ENCODE data around the gene NBEAL2.
"Not testable (repeated sequence)": the region's sequence is repeated elsewhere in the genome, so short reads cannot be mapped to it uniquely, and the experiment has no call there.

Gene NBEAL2

GRCh38 chr3:46955801-46956259 is 23.6 kb upstream of the NBEAL2 start:
- H3K4me1 ChIP-seq (ENCODE audit: control insufficient read depth in 1 of 2, insufficient read depth in 2 of 2, low read length in 2 of 2) = peaks cover 30 to 60% of the 10 kb centered on the region in 2 donors
- no peaks in the 10 kb centered on the region for H3K27me3 ChIP-seq (ENCODE audit: low read depth, low read length)
- no peaks in the 10 kb centered on the region for H3K9me3 ChIP-seq (ENCODE audit: control insufficient read depth in 1 of 2, low read length in 2 of 2)
- H3K36me3 ChIP-seq (ENCODE audit: control insufficient read depth in 1 of 2, insufficient read depth in 2 of 2, low read length in 2 of 2) = no peaks in the 10 kb centered on the region
- H3K27ac ChIP-seq (ENCODE audit: low read length) = no peak overlapping the region
- H3K4me3 ChIP-seq (ENCODE audit: low read depth in 1 of 2, low read length in 2 of 2) = no peak overlapping the region

DNA sequence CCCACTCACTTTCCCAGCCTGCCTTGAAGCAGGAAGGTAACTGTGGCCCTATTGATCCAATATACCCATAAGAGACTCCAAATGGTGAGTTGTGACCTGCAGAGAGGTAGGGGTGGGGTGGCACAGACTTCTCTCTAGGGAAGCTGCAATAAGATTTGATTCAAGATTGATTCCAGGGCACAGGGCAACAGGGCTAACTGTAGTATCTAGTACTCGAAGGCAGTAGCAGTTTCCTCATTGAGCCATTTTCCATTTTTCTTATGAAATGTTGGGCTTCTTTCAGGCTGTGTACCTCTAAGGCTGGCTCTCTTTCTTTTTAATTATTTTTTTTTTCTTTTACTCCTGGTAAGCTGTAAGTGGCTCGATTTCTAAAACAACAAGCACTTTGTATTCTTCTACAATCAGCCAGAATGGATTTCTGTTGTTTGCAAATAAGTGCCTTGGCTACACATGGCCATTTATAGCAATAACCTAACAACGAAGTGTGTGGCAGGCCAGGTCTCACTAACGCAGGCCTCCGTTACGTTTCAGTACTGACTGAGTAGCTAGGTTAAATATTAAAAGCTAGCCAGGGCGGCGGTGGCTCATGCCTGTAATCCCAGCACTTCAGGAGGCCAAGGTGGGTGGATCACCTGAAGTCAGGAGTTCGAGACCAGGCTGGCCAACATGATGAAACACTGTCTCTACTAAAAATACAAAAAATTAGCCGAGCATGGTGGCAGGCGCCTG is 22.2 kb upstream of the NBEAL2 start:
- H3K36me3 ChIP-seq (ENCODE audit: control insufficient read depth in 1 of 2, insufficient read depth in 2 of 2, low read length in 2 of 2) = no peaks in the 10 kb centered on the region
- no peak overlapping the region for H3K4me3 ChIP-seq (ENCODE audit: low read depth in 1 of 2, low read length in 2 of 2)
- H3K27me3 ChIP-seq (ENCODE audit: low read depth, low read length) = no peaks in the 10 kb centered on the region
- no peak overlapping the region for H3K27ac ChIP-seq (ENCODE audit: low read length)
- H3K4me1 ChIP-seq (ENCODE audit: control insufficient read depth in 1 of 2, insufficient read depth in 2 of 2, low read length in 2 of 2) = peaks cover 39 to 67% of the 10 kb centered on the region in 2 donors
- H3K9me3 ChIP-seq (ENCODE audit: control insufficient read depth in 1 of 2, low read length in 2 of 2) = no peaks in the 10 kb centered on the region

DNA sequence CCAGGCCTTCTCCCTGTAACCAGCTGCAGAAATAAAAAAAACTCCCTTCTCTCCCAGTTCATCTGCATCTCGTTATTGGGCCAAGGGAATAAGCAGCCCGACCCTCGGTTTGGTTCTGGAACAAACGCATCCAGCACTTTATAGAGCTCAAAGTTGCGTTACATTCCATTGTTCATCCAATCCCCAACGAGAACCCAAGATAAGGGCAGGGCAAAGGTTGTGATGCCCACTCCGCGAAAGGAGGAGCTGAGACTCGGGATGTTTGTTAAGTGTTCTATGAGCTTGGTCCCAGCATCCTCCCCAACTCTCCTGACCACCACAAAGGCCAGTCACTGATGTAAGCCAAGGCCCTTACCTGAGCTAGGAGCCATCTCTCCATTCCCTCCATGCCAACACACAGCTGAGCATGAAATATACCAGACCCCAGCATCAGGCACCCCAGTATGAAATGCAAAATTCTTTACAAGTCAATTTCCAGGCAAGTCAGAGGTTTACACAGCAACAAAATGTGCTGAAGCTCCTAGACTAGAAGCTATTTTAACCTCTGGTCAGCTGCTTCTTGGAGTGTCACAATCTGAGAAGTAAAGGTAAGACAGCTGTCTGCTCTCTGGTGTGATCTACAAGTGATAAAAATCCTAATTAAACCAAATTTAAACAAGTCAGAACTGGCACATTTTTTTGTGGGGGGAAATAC is 20.9 kb upstream of the NBEAL2 start:
- Histone ChIP-seq H3K27ac (ENCODE audit: low read length) (peak overlapping the region; percentile 47), H3K9me3 (ENCODE audit: control insufficient read depth in 1 of 2, low read length in 2 of 2) (no peaks in the 10 kb centered on the region), H3K4me3 (ENCODE audit: low read depth in 1 of 2, low read length in 2 of 2) (no peak overlapping the region), H3K27me3 (ENCODE audit: low read depth, low read length) (no peaks in the 10 kb centered on the region), H3K4me1 (ENCODE audit: control insufficient read depth in 1 of 2, insufficient read depth in 2 of 2, low read length in 2 of 2) (peaks cover 39 to 55% of the 10 kb centered on the region in 2 donors), H3K36me3 (ENCODE audit: control insufficient read depth in 1 of 2, insufficient read depth in 2 of 2, low read length in 2 of 2) (no peaks in the 10 kb centered on the region)

- Histone ChIP-seq H3K27ac (ENCODE audit: low read length) (peak overlapping the region; percentile 47), H3K9me3 (ENCODE audit: control insufficient read depth in 1 of 2, low read length in 2 of 2) (no peaks in the 10 kb centered on the region), H3K36me3 (ENCODE audit: control insufficient read depth in 1 of 2, insufficient read depth in 2 of 2, low read length in 2 of 2) (no peaks in the 10 kb centered on the region), H3K4me1 (ENCODE audit: control insufficient read depth in 1 of 2, insufficient read depth in 2 of 2, low read length in 2 of 2) (peaks cover 39 to 55% of the 10 kb centered on the region in 2 donors), H3K27me3 (ENCODE audit: low read depth, low read length) (no peaks in the 10 kb centered on the region), H3K4me3 (ENCODE audit: low read depth in 1 of 2, low read length in 2 of 2) (no peak overlapping the region)
Observed at GRCh38 chr3:46959161-46959511, 20.3 kb upstream of the NBEAL2 start.

DNA sequence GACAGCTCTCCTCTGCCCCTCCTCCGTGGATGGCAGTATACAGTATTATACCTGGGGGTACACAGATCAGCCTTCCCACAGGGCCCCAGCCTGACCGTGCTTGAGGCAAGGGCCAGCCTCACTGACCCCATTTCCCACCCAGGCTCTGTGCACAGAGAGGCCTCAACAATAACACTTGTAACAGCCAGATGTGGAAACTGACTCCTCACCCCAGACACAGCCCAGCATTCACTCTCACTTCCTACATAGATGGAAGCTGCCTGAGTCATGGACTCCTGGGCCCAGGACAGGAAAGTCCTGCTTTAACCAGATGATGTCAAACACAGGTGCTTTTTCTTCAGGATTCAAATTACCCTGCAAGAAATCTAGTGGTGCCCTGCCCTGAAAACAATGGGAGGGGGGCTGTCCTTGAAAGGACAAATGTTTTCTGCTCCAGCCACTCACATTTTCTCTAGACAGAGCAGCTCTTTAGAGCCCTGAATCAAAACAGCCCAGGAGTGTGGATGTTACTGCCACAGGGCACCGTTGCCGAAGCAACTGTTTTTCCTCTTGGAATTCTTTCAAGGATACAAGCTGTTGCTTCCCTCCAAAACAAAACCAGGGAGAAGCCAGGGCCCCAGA is 19.3 kb upstream of the NBEAL2 start:
- peaks cover 39 to 56% of the 10 kb centered on the region in 2 donors for H3K4me1 ChIP-seq (ENCODE audit: control insufficient read depth in 1 of 2, insufficient read depth in 2 of 2, low read length in 2 of 2)

GRCh38 chr3:46960835-46961234 is 18.6 kb upstream of the NBEAL2 start:
- peaks cover 37 to 51% of the 10 kb centered on the region in 2 donors for H3K4me1 ChIP-seq (ENCODE audit: control insufficient read depth in 1 of 2, insufficient read depth in 2 of 2, low read length in 2 of 2)
- H3K27ac ChIP-seq (ENCODE audit: low read length) = peak overlapping the region; percentile 47
- no peaks in the 10 kb centered on the region for H3K27me3 ChIP-seq (ENCODE audit: low read depth, low read length)
- no peak overlapping the region for H3K4me3 ChIP-seq (ENCODE audit: low read depth in 1 of 2, low read length in 2 of 2)
- no peaks in the 10 kb centered on the region for H3K36me3 ChIP-seq (ENCODE audit: control insufficient read depth in 1 of 2, insufficient read depth in 2 of 2, low read length in 2 of 2)
- H3K9me3 ChIP-seq (ENCODE audit: control insufficient read depth in 1 of 2, low read length in 2 of 2) = no peaks in the 10 kb centered on the region

More for the DNA sequence above, 19.3 kb upstream of the NBEAL2 start:
- no peaks in the 10 kb centered on the region for H3K9me3 ChIP-seq (ENCODE audit: control insufficient read depth in 1 of 2, low read length in 2 of 2)
- no peaks in the 10 kb centered on the region for H3K27me3 ChIP-seq (ENCODE audit: low read depth, low read length)
- no peaks in the 10 kb centered on the region for H3K36me3 ChIP-seq (ENCODE audit: control insufficient read depth in 1 of 2, insufficient read depth in 2 of 2, low read length in 2 of 2)
- no peak overlapping the region for H3K4me3 ChIP-seq (ENCODE audit: low read depth in 1 of 2, low read length in 2 of 2)
- H3K27ac ChIP-seq (ENCODE audit: low read length) = peak overlapping the region; percentile 47

- Histone ChIP-seq H3K27me3 (ENCODE audit: low read depth, low read length) (no peaks in the 10 kb centered on the region), H3K27ac (ENCODE audit: low read length) (no peak overlapping the region), H3K4me3 (ENCODE audit: low read depth in 1 of 2, low read length in 2 of 2) (no peak overlapping the region), H3K36me3 (ENCODE audit: control insufficient read depth in 1 of 2, insufficient read depth in 2 of 2, low read length in 2 of 2) (no peaks in the 10 kb centered on the region), H3K4me1 (ENCODE audit: control insufficient read depth in 1 of 2, insufficient read depth in 2 of 2, low read length in 2 of 2) (peaks cover 41 to 48% of the 10 kb centered on the region in 2 donors), H3K9me3 (ENCODE audit: control insufficient read depth in 1 of 2, low read length in 2 of 2) (no peaks in the 10 kb centered on the region)
Observed at GRCh38 chr3:46962427-46962826, 17.0 kb upstream of the NBEAL2 start.

DNA sequence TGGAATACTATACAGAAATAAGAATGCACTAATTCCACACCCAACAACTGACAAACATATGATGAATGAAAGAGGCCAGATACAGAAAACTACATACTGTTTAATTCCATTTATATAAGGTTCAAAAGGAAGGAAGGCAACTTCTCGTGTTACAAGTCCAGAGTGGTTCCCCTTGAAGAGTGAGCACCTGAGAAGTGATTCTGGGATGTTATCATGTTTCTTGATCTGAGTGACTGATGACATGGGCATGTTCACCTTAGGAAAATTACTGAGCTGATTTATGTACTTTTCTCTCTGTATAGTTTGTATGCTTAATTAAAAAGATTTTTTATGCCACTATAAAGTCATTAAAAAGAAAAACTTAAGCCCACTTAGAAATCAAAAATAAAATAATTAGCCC is 16.5 kb upstream of the NBEAL2 start:
- Histone ChIP-seq H3K27me3 (ENCODE audit: low read depth, low read length) (no peaks in the 10 kb centered on the region), H3K4me1 (ENCODE audit: control insufficient read depth in 1 of 2, insufficient read depth in 2 of 2, low read length in 2 of 2) (peaks cover 42 to 49% of the 10 kb centered on the region in 2 donors), H3K36me3 (ENCODE audit: control insufficient read depth in 1 of 2, insufficient read depth in 2 of 2, low read length in 2 of 2) (no peaks in the 10 kb centered on the region), H3K9me3 (ENCODE audit: control insufficient read depth in 1 of 2, low read length in 2 of 2) (no peaks in the 10 kb centered on the region), H3K27ac (ENCODE audit: low read length) (no peak overlapping the region), H3K4me3 (ENCODE audit: low read depth in 1 of 2, low read length in 2 of 2) (no peak overlapping the region)

- not testable (repeated sequence) for H3K9me3 ChIP-seq (ENCODE audit: control insufficient read depth in 1 of 2, low read length in 2 of 2); H3K27ac ChIP-seq (ENCODE audit: low read length); H3K4me3 ChIP-seq (ENCODE audit: low read depth in 1 of 2, low read length in 2 of 2); H3K36me3 ChIP-seq (ENCODE audit: control insufficient read depth in 1 of 2, insufficient read depth in 2 of 2, low read length in 2 of 2); H3K27me3 ChIP-seq (ENCODE audit: low read depth, low read length)
- H3K4me1 ChIP-seq (ENCODE audit: control insufficient read depth in 1 of 2, insufficient read depth in 2 of 2, low read length in 2 of 2) = peaks cover 34 to 38% of the 10 kb centered on the region in 2 donors
Observed at GRCh38 chr3:46964038-46964590, 15.4 kb upstream of the NBEAL2 start.

DNA sequence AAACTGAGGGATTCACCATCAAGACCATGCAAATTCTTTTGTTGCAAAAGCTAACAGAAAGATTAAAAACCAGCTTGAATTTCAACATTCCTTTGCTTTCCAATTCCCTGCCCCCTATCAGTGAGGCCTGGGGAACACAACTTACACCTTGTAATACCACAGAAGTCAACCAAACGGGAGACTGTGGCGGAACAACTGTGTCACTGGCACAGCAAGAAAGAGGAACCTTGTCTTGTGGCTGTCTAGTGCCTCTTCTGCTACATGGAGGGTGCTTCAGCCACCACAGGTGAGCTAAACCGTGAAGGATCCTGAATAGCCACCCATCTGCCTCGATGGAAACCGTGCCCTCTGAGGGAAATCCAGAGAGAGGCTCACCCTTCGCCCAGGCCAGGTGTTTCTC is 14.3 kb upstream of the NBEAL2 start:
- Histone ChIP-seq H3K4me3 (ENCODE audit: low read depth in 1 of 2, low read length in 2 of 2) (no peak overlapping the region), H3K4me1 (ENCODE audit: control insufficient read depth in 1 of 2, insufficient read depth in 2 of 2, low read length in 2 of 2) (peaks cover 24 to 31% of the 10 kb centered on the region in 2 donors), H3K36me3 (ENCODE audit: control insufficient read depth in 1 of 2, insufficient read depth in 2 of 2, low read length in 2 of 2) (no peaks in the 10 kb centered on the region), H3K27ac (ENCODE audit: low read length) (no peak overlapping the region), H3K9me3 (ENCODE audit: control insufficient read depth in 1 of 2, low read length in 2 of 2) (no peaks in the 10 kb centered on the region), H3K27me3 (ENCODE audit: low read depth, low read length) (no peaks in the 10 kb centered on the region)

DNA sequence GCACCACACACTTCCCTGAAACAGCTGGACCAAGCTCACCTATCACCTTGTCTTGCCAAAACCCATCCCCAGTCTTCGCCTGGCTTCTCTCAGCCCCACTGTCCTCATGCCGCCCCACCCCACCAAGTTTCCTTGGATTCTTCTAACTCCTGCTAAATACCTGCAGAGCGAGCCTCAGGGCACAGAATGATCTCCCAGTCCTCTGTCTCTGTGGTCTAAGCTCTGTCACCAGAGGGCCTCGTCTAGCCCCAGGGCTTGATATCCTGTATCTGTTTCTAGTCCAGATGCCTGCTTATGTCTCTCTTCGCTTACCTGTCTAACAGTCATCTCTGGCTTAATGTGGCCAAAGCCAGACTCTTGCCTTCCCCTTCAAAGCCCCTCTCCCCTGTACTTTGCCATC is 12.7 kb upstream of the NBEAL2 start:
- H3K4me1 ChIP-seq (ENCODE audit: control insufficient read depth in 1 of 2, insufficient read depth in 2 of 2, low read length in 2 of 2) = peaks cover 19 to 32% of the 10 kb centered on the region in 2 donors
- H3K36me3 ChIP-seq (ENCODE audit: control insufficient read depth in 1 of 2, insufficient read depth in 2 of 2, low read length in 2 of 2) = no peaks in the 10 kb centered on the region
- H3K27ac ChIP-seq (ENCODE audit: low read length) = no peak overlapping the region
- no peaks in the 10 kb centered on the region for H3K27me3 ChIP-seq (ENCODE audit: low read depth, low read length)
- no peaks in the 10 kb centered on the region for H3K9me3 ChIP-seq (ENCODE audit: control insufficient read depth in 1 of 2, low read length in 2 of 2)
- no peak overlapping the region for H3K4me3 ChIP-seq (ENCODE audit: low read depth in 1 of 2, low read length in 2 of 2)
